ENCODE data around the gene UBL3. TPM values are rescaled to one million over a fixed set of nuclear protein-coding genes. Genes with fewer than 3 reads are reported as not detected.

UBL3 gene
- total RNA-seq, 1 experiment from 2014 or later: 10.9 TPM

DNA sequence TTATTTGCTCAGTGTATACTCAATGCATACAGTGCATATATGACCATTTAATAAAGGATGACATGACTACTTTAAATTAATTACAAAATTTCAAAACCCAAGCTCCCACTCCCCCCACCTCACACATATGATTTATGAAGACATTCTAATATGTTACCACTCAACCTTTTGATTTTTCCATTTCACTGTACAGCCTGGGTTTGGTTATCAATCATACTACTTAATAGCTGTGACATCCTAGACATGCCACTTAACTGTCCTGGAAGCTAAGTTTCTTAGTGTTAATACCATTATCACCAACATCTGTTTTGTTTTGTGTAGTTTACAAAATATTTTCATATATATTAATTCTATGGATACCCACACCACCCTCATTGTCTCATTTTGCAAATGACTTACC, 42.2 kb downstream of the UBL3 start:
- Histone ChIP-seq H3K36me3 (ENCODE audit: low read depth, low read length) (no peaks in the 10 kb centered on the region), H3K27ac (ENCODE audit: low read length) (no peak overlapping the region), H2AFZ (ENCODE audit: low read length) (no peak overlapping the region), H3K9me3 (ENCODE audit: low read length) (no peaks in the 10 kb centered on the region), H4K20me1 (ENCODE audit: low read length) (peaks cover 8% of the 10 kb centered on the region; the same call in 1 of the 2 replicates), H3K79me2 (ENCODE audit: low read length) (peaks cover 24% of the 10 kb centered on the region), H3K9ac (ENCODE audit: low read length) (no peak overlapping the region), H3F3A (ENCODE audit: low read length, unreplicated experiment) (no peaks in the 10 kb centered on the region), H3K4me1 (ENCODE audit: insufficient read depth, low read length) (no peaks in the 10 kb centered on the region), H3K9me2 (replicated peaks; ENCODE audit: low read length) (no peaks in the 10 kb centered on the region), H3K4me3 (ENCODE audit: low read length) (no peak overlapping the region), H3K4me2 (ENCODE audit: low read length) (no peak overlapping the region), H3K27me3 (ENCODE audit: low read length) (no peaks in the 10 kb centered on the region)
- CTCF ChIA-PET: no interaction called here
- BruUV-seq (replicated peaks): no TSS peak
- POLR2A ChIA-PET (ENCODE audit: unreplicated experiment): no interaction called here
- TF ChIP-seq CTCF (conservative IDR thresholded peaks at IDR 0.05; ENCODE audit: low read depth, low read length): no peak
- TF ChIP-seq EZH2 (IDR thresholded peaks at IDR 0.05; ENCODE audit: low read length, unreplicated experiment): no peak
- TF ChIP-seq EZH2phosphoT487 (IDR thresholded peaks at IDR 0.05; ENCODE audit: borderline replicate concordance, low read length): no peak
- intact Hi-C loops (cut with micrococcal nuclease): no loop called here
- no peak for DNase-seq
- no peak for ATAC-seq

GRCh38 chr13:29805994-29806979, 44.1 kb downstream of the UBL3 start:
- no peak for ATAC-seq
- no peaks in the 10 kb centered on the region for H3K9me2 ChIP-seq (replicated peaks; ENCODE audit: low read length)
- H3K4me2 ChIP-seq (ENCODE audit: low read length): no peak overlapping the region
- no peak overlapping the region for H2AFZ ChIP-seq (ENCODE audit: low read length)
- H3K4me3 ChIP-seq (ENCODE audit: low read length): no peak overlapping the region
- H3K36me3 ChIP-seq (ENCODE audit: low read depth, low read length): no peaks in the 10 kb centered on the region
- TF ChIP-seq EZH2phosphoT487 (IDR thresholded peaks at IDR 0.05; ENCODE audit: borderline replicate concordance, low read length) (no peak), CTCF (conservative IDR thresholded peaks at IDR 0.05; ENCODE audit: low read depth, low read length) (no peak), EZH2 (IDR thresholded peaks at IDR 0.05; ENCODE audit: low read length, unreplicated experiment) (no peak)
- H3K27ac ChIP-seq (ENCODE audit: low read length): no peak overlapping the region
- intact Hi-C loops (cut with micrococcal nuclease): no loop called here
- no peaks in the 10 kb centered on the region for H3K27me3 ChIP-seq (ENCODE audit: low read length)
- no peaks in the 10 kb centered on the region for H3F3A ChIP-seq (ENCODE audit: low read length, unreplicated experiment)
- BruUV-seq (replicated peaks): no TSS peak
- POLR2A ChIA-PET (ENCODE audit: unreplicated experiment): no interaction called here
- CTCF ChIA-PET: no interaction called here
- no peak overlapping the region for H3K9ac ChIP-seq (ENCODE audit: low read length)
- H3K4me1 ChIP-seq (ENCODE audit: insufficient read depth, low read length): no peaks in the 10 kb centered on the region
- DNase-seq: no peak
- H3K9me3 ChIP-seq (ENCODE audit: low read length): no peaks in the 10 kb centered on the region
- H3K79me2 ChIP-seq (ENCODE audit: low read length): peaks cover 39% of the 10 kb centered on the region
- H4K20me1 ChIP-seq (ENCODE audit: low read length): peaks cover 8% of the 10 kb centered on the region; the same call in 1 of the 2 replicates

DNA sequence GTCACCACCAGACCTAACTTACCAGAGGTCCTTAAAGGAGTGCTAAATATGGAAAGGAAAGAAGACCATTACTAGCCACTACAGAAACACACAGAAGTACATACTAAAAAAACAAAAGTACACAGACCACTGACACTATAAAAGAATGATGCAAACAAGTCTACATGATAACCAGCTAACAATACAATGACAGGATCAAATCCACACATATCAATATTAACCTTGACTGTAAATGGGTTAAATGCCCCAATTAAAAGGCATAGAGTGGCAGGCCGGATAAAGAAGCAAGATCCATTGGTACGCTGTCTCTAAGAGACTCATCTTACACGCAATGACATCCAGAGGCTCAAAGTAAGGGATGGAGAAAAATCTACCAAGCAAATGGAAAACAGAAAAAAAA, 47.2 kb downstream of the UBL3 start:
- Histone ChIP-seq H3K4me1 (ENCODE audit: insufficient read depth, low read length) (no peaks in the 10 kb centered on the region), H3K9me3 (ENCODE audit: low read length) (no peaks in the 10 kb centered on the region), H3K27ac (ENCODE audit: low read length) (no peak overlapping the region), H3K4me2 (ENCODE audit: low read length) (no peak overlapping the region), H3K4me3 (ENCODE audit: low read length) (no peak overlapping the region), H4K20me1 (ENCODE audit: low read length) (peaks cover 8% of the 10 kb centered on the region; the same call in 1 of the 2 replicates), H3K9me2 (replicated peaks; ENCODE audit: low read length) (no peaks in the 10 kb centered on the region), H3F3A (ENCODE audit: low read length, unreplicated experiment) (no peaks in the 10 kb centered on the region), H3K36me3 (ENCODE audit: low read depth, low read length) (no peaks in the 10 kb centered on the region), H3K27me3 (ENCODE audit: low read length) (no peaks in the 10 kb centered on the region), H2AFZ (ENCODE audit: low read length) (no peak overlapping the region), H3K9ac (ENCODE audit: low read length) (no peak overlapping the region), H3K79me2 (ENCODE audit: low read length) (peaks cover 36% of the 10 kb centered on the region; the same call in 1 of the 2 replicates)
- no peak for DNase-seq
- no TSS peak for BruUV-seq (replicated peaks)
- ChIA-PET CTCF (no interaction called here), POLR2A (ENCODE audit: unreplicated experiment) (no interaction called here)
- ATAC-seq: no peak
- TF ChIP-seq EZH2 (IDR thresholded peaks at IDR 0.05; ENCODE audit: low read length, unreplicated experiment) (no peak), EZH2phosphoT487 (IDR thresholded peaks at IDR 0.05; ENCODE audit: borderline replicate concordance, low read length) (no peak)
- intact Hi-C loops (cut with micrococcal nuclease): no loop called here

All from PC-3 (cell line).